ENCODE data around the gene ALG8. TPM values are rescaled to one million over a fixed set of nuclear protein-coding genes. Genes with fewer than 3 reads are reported as not detected.
"Not testable (repeated sequence)": the region's sequence is repeated elsewhere in the genome, so short reads cannot be mapped to it uniquely, and the experiment has no call there.

Gene ALG8
- total RNA-seq, 1 experiment from 2014 or later, result 97.0 TPM

DNA sequence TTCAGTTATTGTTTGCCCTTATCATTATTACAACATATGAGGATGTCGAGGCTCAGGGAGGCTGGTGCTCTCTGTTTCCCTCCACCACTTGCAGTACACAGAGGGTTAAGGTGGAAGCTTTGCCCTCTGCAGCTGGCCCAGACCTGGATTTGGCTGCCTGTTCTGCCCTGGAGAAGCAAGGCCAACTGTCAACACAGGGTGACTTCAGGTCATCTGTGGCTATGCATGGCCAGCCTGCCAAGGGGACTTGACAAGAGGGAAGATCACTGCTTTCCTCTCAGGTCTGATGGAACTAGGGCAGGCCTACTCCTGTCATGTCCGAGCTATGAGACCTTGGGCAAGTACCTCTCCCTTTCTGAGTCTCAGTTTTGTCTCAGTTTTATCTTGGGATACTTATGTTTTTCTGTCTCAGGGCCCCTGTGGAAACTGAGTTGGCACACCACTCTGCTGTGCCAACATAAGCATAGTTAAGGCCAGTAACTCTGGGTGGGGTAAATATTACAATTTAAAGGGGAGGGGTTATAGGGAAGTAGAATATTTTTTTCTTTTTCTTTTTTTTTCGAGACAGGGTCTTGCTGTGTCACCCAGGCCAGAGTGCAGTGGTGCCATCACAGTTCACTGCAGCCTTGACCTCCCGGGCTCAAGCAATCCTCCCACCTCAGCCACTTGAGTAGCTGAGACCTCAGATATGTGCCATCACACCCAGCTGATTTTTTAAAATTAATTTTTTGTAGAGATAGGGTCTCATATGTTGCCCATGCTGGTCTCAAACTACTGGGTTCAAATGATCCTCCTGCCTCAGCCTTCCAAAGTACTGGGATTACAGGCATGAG is 78.1 kb downstream of the ALG8 start:
- BruUV-seq (replicated peaks), result no TSS peak

DNA sequence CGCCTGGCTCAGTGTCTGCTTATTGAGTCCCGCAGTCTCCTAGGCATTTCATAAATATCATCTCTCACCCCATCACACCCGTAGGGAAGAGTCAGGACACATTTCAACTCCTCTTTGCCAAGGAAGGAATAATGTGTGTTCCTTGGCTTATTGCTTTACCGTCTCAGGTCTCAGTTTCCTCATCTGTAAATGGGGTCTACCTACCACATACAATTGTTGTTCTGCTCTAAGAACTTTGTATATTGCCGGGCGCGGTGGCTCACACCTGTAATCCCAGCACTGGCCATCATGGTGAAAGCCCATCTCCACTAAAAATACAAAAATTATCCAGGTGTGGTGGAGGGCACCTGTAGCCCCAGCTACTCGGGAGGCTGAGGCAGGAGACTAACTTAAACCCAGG is 78.9 kb downstream of the ALG8 start:
- H3K4me3 ChIP-seq (ENCODE audit: low read depth in 2 of 2, low read length in 2 of 2), result no peak overlapping the region
- in situ Hi-C loops (cut with HindIII; ENCODE audit: low pct_unique_long_range_greater_than_20kb, low sequenced_read_pairs) (no loop called here), intact Hi-C loops (cut with micrococcal nuclease; ENCODE audit: unreplicated experiment) (no loop called here)
- no peak for TF ChIP-seq TCF7L2 (IDR thresholded peaks at IDR 0.05; ENCODE audit: low read depth, low read length)
- no peaks in the 10 kb centered on the region for H3K9me3 ChIP-seq (ENCODE audit: control insufficient read depth, insufficient read depth, low read depth, low read length)
- H3K27ac ChIP-seq (ENCODE audit: low read length), result no peak overlapping the region; the same call in 1 of the 2 replicates
- peaks cover 20% of the 10 kb centered on the region for H3K4me1 ChIP-seq (ENCODE audit: control insufficient read depth, insufficient read depth, low read length)
- ATAC-seq (no peak), DNase-seq (ENCODE audit: low read depth, low spot score) (no peak)
- no TSS peak for BruUV-seq (replicated peaks)
- CTCF ChIA-PET, result no interaction called here
- H3K27me3 ChIP-seq (ENCODE audit: control insufficient read depth, insufficient read depth, low read length), result no peaks in the 10 kb centered on the region
- H3K36me3 ChIP-seq (ENCODE audit: control insufficient read depth, insufficient read depth, low read length), result no peaks in the 10 kb centered on the region
- POLR2A ChIA-PET, result no interaction called here

More for the DNA sequence above, 78.1 kb downstream of the ALG8 start:
- peak; percentile 67 for ATAC-seq
- Histone ChIP-seq H3K27me3 (ENCODE audit: control insufficient read depth, insufficient read depth, low read length) (no peaks in the 10 kb centered on the region), H3K4me3 (ENCODE audit: low read depth in 2 of 2, low read length in 2 of 2) (no peak overlapping the region), H3K9me3 (ENCODE audit: control insufficient read depth, insufficient read depth, low read depth, low read length) (no peaks in the 10 kb centered on the region), H3K27ac (ENCODE audit: low read length) (peak overlapping the region; percentile 62), H3K4me1 (ENCODE audit: control insufficient read depth, insufficient read depth, low read length) (peaks cover 20% of the 10 kb centered on the region), H3K36me3 (ENCODE audit: control insufficient read depth, insufficient read depth, low read length) (no peaks in the 10 kb centered on the region)
- ChIA-PET POLR2A (no interaction called here), CTCF (no interaction called here)
- TF ChIP-seq, protein P1, sequence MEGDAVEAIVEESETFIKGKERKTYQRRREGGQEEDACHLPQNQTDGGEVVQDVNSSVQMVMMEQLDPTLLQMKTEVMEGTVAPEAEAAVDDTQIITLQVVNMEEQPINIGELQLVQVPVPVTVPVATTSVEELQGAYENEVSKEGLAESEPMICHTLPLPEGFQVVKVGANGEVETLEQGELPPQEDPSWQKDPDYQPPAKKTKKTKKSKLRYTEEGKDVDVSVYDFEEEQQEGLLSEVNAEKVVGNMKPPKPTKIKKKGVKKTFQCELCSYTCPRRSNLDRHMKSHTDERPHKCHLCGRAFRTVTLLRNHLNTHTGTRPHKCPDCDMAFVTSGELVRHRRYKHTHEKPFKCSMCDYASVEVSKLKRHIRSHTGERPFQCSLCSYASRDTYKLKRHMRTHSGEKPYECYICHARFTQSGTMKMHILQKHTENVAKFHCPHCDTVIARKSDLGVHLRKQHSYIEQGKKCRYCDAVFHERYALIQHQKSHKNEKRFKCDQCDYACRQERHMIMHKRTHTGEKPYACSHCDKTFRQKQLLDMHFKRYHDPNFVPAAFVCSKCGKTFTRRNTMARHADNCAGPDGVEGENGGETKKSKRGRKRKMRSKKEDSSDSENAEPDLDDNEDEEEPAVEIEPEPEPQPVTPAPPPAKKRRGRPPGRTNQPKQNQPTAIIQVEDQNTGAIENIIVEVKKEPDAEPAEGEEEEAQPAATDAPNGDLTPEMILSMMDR (IDR thresholded peaks at IDR 0.05), result no peak
- TF ChIP-seq SIN3A (IDR thresholded peaks at IDR 0.05; ENCODE audit: borderline replicate concordance, insufficient read depth, low read depth, low read length) (no peak), REST (IDR thresholded peaks at IDR 0.05; ENCODE audit: insufficient read depth in 1 of 2, low read depth in 2 of 2, low read length in 1 of 2) (no peak)
- intact Hi-C loops (cut with micrococcal nuclease; ENCODE audit: unreplicated experiment), result no loop called here
- in situ Hi-C loops (cut with HindIII; ENCODE audit: low pct_unique_long_range_greater_than_20kb, low sequenced_read_pairs), result no loop called here
- DNase-seq (ENCODE audit: low read depth, low spot score), result no peak

DNA sequence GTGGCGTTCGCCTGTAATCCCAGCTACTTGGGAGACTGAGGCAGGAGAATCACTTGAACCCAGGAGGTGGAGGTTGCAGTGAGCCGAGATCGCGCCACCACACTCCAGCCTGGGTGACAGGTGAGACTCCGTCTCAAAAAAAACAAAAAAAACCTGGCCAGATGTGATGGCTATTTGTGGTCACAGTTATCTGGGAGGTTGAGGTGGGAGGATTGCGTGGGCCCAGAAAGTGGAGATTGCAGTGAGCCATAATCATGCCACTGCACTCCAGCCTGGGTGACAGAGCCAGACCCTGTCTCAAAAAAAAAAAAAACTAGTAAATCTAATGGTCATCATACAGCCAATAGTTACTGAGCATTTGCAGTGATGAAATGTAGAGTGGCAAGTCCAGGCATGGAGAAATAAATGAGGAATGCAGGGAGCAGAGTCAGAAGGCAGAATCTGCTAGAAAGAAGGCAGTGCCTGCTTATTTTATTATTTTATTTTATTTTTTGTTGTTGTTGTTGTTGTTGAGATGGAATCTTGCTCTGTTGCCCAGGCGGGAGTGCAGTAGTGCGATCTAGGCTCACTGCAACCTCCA is 79.6 kb downstream of the ALG8 start:
- intact Hi-C loops (cut with micrococcal nuclease; ENCODE audit: unreplicated experiment); POLR2A ChIA-PET; H3K27ac ChIP-seq (ENCODE audit: low read length); H3K36me3 ChIP-seq (ENCODE audit: control insufficient read depth, insufficient read depth, low read length); in situ Hi-C loops (cut with HindIII; ENCODE audit: low pct_unique_long_range_greater_than_20kb, low sequenced_read_pairs); CTCF ChIA-PET; H3K9me3 ChIP-seq (ENCODE audit: control insufficient read depth, insufficient read depth, low read depth, low read length); DNase-seq (ENCODE audit: low read depth, low spot score); H3K27me3 ChIP-seq (ENCODE audit: control insufficient read depth, insufficient read depth, low read length); H3K4me3 ChIP-seq (ENCODE audit: low read depth in 2 of 2, low read length in 2 of 2); ATAC-seq; BruUV-seq (replicated peaks): not testable (repeated sequence)
- peaks cover 20% of the 10 kb centered on the region for H3K4me1 ChIP-seq (ENCODE audit: control insufficient read depth, insufficient read depth, low read length)

Data from Panc1 (cell line).